HUES6 (cell line): Measurements from ENCODE around the gene TSPAN18.
A peak's percentile ranks its signal among the peaks of the same experiment; 100 is the strongest.

ENCODE experiments used
- H3K27ac ChIP-seq: 2 replicates; pipeline ENCODE4 v1.7.0; 2013; ENCODE audit warnings: low read depth, mild to moderate bottlenecking, low read length, inconsistent platforms
- H3K27me3 ChIP-seq: 2 replicates; pipeline ENCODE4 v1.6.1; 2013; ENCODE audit warnings: low read length; ENCODE audit not compliant: control insufficient read depth, insufficient read depth
- H3K36me3 ChIP-seq: 2 replicates; pipeline ENCODE4 v1.6.1; 2013; ENCODE audit warnings: low read length; ENCODE audit not compliant: control insufficient read depth, insufficient read depth
- H3K4me1 ChIP-seq: 2 replicates; pipeline ENCODE4 v1.6.1; 2013; ENCODE audit warnings: low read length; ENCODE audit not compliant: control insufficient read depth, insufficient read depth
- H3K4me3 ChIP-seq: 2 replicates; pipeline ENCODE4 v1.5.1; 2013; ENCODE audit warnings: low read depth, low read length
- H3K9ac ChIP-seq: one replicate; pipeline ENCODE4 v1.6.1; 2013; ENCODE audit warnings: mild to moderate bottlenecking, low read length
- H3K9me3 ChIP-seq: 2 replicates; pipeline ENCODE4 v1.6.1; 2013; ENCODE audit warnings: low read depth, low read length; ENCODE audit not compliant: control insufficient read depth, insufficient read depth

Gene TSPAN18

DNA sequence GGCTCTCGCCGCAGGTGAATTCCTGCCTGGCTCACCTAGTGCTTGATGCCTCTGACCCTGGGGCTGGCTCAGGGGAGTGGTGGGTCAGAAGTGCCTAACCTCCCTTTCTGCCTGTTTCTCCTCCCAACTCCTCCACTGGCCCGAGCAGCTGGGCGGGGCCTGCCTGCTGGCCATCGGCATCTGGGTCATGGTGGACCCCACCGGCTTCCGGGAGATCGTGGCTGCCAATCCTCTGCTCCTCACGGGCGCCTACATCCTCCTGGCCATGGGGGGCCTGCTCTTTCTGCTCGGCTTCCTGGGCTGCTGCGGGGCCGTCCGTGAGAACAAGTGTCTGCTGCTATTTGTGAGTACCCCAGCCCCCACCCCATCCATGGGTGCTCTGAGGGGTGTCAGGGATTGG is 182.8 kb downstream of the TSPAN18 start:
- Histone ChIP-seq H3K4me1 (peaks cover 34% of the 10 kb centered on the region), H3K36me3 (no peaks in the 10 kb centered on the region), H3K4me3 (no peak overlapping the region), H3K9me3 (no peaks in the 10 kb centered on the region), H3K9ac (no peak overlapping the region), H3K27me3 (no peaks in the 10 kb centered on the region), H3K27ac (no peak overlapping the region)

GRCh38 chr11:44910591-44910990 is 183.8 kb downstream of the TSPAN18 start:
- Histone ChIP-seq H3K9ac (no peak overlapping the region), H3K36me3 (peaks cover 3% of the 10 kb centered on the region; the same call in 1 of the 2 replicates), H3K27ac (no peak overlapping the region), H3K27me3 (no peaks in the 10 kb centered on the region), H3K9me3 (no peaks in the 10 kb centered on the region), H3K4me3 (no peak overlapping the region), H3K4me1 (peaks cover 24% of the 10 kb centered on the region)

GRCh38 chr11:44911029-44911814 is 184.5 kb downstream of the TSPAN18 start:
- Histone ChIP-seq H3K27me3 (no peaks in the 10 kb centered on the region), H3K27ac (no peak overlapping the region), H3K9ac (no peak overlapping the region), H3K9me3 (no peaks in the 10 kb centered on the region), H3K4me1 (peaks cover 20% of the 10 kb centered on the region), H3K36me3 (peaks cover 3% of the 10 kb centered on the region; the same call in 1 of the 2 replicates), H3K4me3 (peak overlapping the region; percentile 41)

GRCh38 chr11:44912270-44912987 is 185.7 kb downstream of the TSPAN18 start:
- Histone ChIP-seq H3K9me3 (no peaks in the 10 kb centered on the region), H3K27ac (no peak overlapping the region), H3K9ac (peak overlapping the region; percentile 13), H3K36me3 (peaks cover 3% of the 10 kb centered on the region; the same call in 1 of the 2 replicates), H3K27me3 (no peaks in the 10 kb centered on the region), H3K4me3 (no peak overlapping the region), H3K4me1 (peaks cover 20% of the 10 kb centered on the region)

GRCh38 chr11:44913502-44913901 is 186.7 kb downstream of the TSPAN18 start:
- Histone ChIP-seq H3K36me3 (peaks cover 3% of the 10 kb centered on the region; the same call in 1 of the 2 replicates), H3K9ac (no peak overlapping the region), H3K9me3 (no peaks in the 10 kb centered on the region), H3K4me3 (no peak overlapping the region), H3K27me3 (no peaks in the 10 kb centered on the region), H3K27ac (no peak overlapping the region), H3K4me1 (peaks cover 20% of the 10 kb centered on the region)

GRCh38 chr11:44914105-44914504 is 187.3 kb downstream of the TSPAN18 start:
- Histone ChIP-seq H3K27ac (no peak overlapping the region), H3K4me1 (peaks cover 20% of the 10 kb centered on the region), H3K9ac (no peak overlapping the region), H3K4me3 (no peak overlapping the region), H3K27me3 (no peaks in the 10 kb centered on the region), H3K36me3 (peaks cover 3% of the 10 kb centered on the region; the same call in 1 of the 2 replicates), H3K9me3 (no peaks in the 10 kb centered on the region)

- H3K27ac ChIP-seq, result no peak overlapping the region
- H3K27me3 ChIP-seq, result no peaks in the 10 kb centered on the region
- no peaks in the 10 kb centered on the region for H3K9me3 ChIP-seq
- H3K9ac ChIP-seq, result no peak overlapping the region
- peaks cover 9% of the 10 kb centered on the region; the same call in 1 of the 2 replicates for H3K36me3 ChIP-seq
- H3K4me1 ChIP-seq, result peaks cover 20% of the 10 kb centered on the region
- no peak overlapping the region for H3K4me3 ChIP-seq
Measured at GRCh38 chr11:44915004-44915403, 188.2 kb downstream of the TSPAN18 start.

- H3K4me3 ChIP-seq, result no peak overlapping the region
- H3K9me3 ChIP-seq, result no peaks in the 10 kb centered on the region
- no peaks in the 10 kb centered on the region for H3K27me3 ChIP-seq
- H3K4me1 ChIP-seq, result peaks cover 18% of the 10 kb centered on the region
- no peak overlapping the region for H3K27ac ChIP-seq
- H3K36me3 ChIP-seq, result peaks cover 9% of the 10 kb centered on the region; the same call in 1 of the 2 replicates
- no peak overlapping the region for H3K9ac ChIP-seq
Measured at GRCh38 chr11:44915621-44916020, 188.9 kb downstream of the TSPAN18 start.

- H3K9me3 ChIP-seq, result no peaks in the 10 kb centered on the region
- no peak overlapping the region for H3K27ac ChIP-seq
- no peak overlapping the region for H3K9ac ChIP-seq
- peaks cover 9% of the 10 kb centered on the region; the same call in 1 of the 2 replicates for H3K36me3 ChIP-seq
- H3K27me3 ChIP-seq, result no peaks in the 10 kb centered on the region
- peaks cover 11% of the 10 kb centered on the region for H3K4me1 ChIP-seq
- H3K4me3 ChIP-seq, result no peak overlapping the region
Measured at GRCh38 chr11:44916331-44916730, 189.6 kb downstream of the TSPAN18 start.

- peaks cover 9% of the 10 kb centered on the region; the same call in 1 of the 2 replicates for H3K36me3 ChIP-seq
- no peak overlapping the region for H3K27ac ChIP-seq
- H3K4me1 ChIP-seq, result peaks cover 6% of the 10 kb centered on the region
- no peaks in the 10 kb centered on the region for H3K9me3 ChIP-seq
- H3K4me3 ChIP-seq, result no peak overlapping the region
- H3K9ac ChIP-seq, result no peak overlapping the region
- no peaks in the 10 kb centered on the region for H3K27me3 ChIP-seq
Measured at GRCh38 chr11:44916801-44917385, 190.1 kb downstream of the TSPAN18 start.

- Histone ChIP-seq H3K9me3 (no peaks in the 10 kb centered on the region), H3K27ac (no peak overlapping the region), H3K36me3 (peaks cover 9% of the 10 kb centered on the region; the same call in 1 of the 2 replicates), H3K4me3 (no peak overlapping the region), H3K4me1 (no peaks in the 10 kb centered on the region), H3K27me3 (no peaks in the 10 kb centered on the region), H3K9ac (no peak overlapping the region)
Measured at GRCh38 chr11:44917741-44918140, 191.0 kb downstream of the TSPAN18 start.
